Endometrial microvascular endothelial cells (primary cell): Measurements from ENCODE around the gene HARS2. TPM values are rescaled to one million over a fixed set of nuclear protein-coding genes. Genes with fewer than 3 reads are reported as not detected.
"Not testable (repeated sequence)": the region's sequence is repeated elsewhere in the genome, so short reads cannot be mapped to it uniquely, and the experiment has no call there.

Source experiments
- in situ Hi-C: cut with HindIII; loops from 2 replicates; pipeline ENCODE4 v1.10.0; 2017; ENCODE audit warnings: low sequenced_read_pairs, low pct_unique_long_range_greater_than_20kb; ENCODE audit errors: inconsistent ontology term
- total RNA-seq: library from RNA; depleted of rRNA; stranded (reverse); fragments of >200 nt; gene quantifications from one replicate; pipeline ENCODE4 v1.2.3, GENCODE V29; 2015; ENCODE audit errors: inconsistent ontology term

The HARS2 gene
- total RNA-seq = 26.4 TPM

GRCh38 chr5:140690941-140691924 lies at the start of gene HARS2, which contains the start of gene HARS1:
Gene HARS2 (plus strand): TSS chr5:140691455. CDS start chr5:140691649, 194 bp downstream.
Gene HARS1 (minus strand): TSS chr5:140691370. CDS start chr5:140691304, 66 bp downstream.
- in situ Hi-C loops = no loop called here

- in situ Hi-C loops = no loop called here
Measured at GRCh38 chr5:140641716-140642115, 49.5 kb upstream of the HARS2 start.

- in situ Hi-C loops = no loop called here
Measured at GRCh38 chr5:140642718-140643117, 48.5 kb upstream of the HARS2 start.

GRCh38 chr5:140647042-140647419 lies 44.2 kb upstream of the HARS2 start:
- in situ Hi-C loops = no loop called here

- in situ Hi-C loops = no loop called here
Measured at GRCh38 chr5:140658870-140659269, 32.4 kb upstream of the HARS2 start.

- in situ Hi-C loops = not testable (repeated sequence)
Measured at GRCh38 chr5:140660371-140660770, 30.9 kb upstream of the HARS2 start.

- in situ Hi-C loops = no loop called here
Measured at GRCh38 chr5:140664030-140664358, 27.3 kb upstream of the HARS2 start.

GRCh38 chr5:140664359-140665119 lies 26.7 kb upstream of the HARS2 start, which contains the start of gene WDR55:
Gene WDR55 (plus strand): TSS chr5:140664904. CDS start chr5:140664913, 9 bp downstream.
- in situ Hi-C loops = no loop called here

- in situ Hi-C loops = not testable (repeated sequence)
Measured at GRCh38 chr5:140671035-140671434, 20.2 kb upstream of the HARS2 start.

GRCh38 chr5:140671472-140672125 lies 19.7 kb upstream of the HARS2 start:
- in situ Hi-C loops = no loop called here

GRCh38 chr5:140672455-140673186 lies 18.6 kb upstream of the HARS2 start:
- in situ Hi-C loops = no loop called here

- in situ Hi-C loops = no loop called here
Measured at GRCh38 chr5:140673187-140673976, 17.9 kb upstream of the HARS2 start, which contains the start of gene DND1. Gene DND1 (minus strand): TSS chr5:140673576. CDS start chr5:140673542, 34 bp downstream.

GRCh38 chr5:140674211-140674610 lies 17.0 kb upstream of the HARS2 start:
- in situ Hi-C loops = no loop called here

GRCh38 chr5:140674629-140675028 lies 16.6 kb upstream of the HARS2 start:
- in situ Hi-C loops = no loop called here

GRCh38 chr5:140677947-140678346 lies 13.3 kb upstream of the HARS2 start:
- in situ Hi-C loops = no loop called here

GRCh38 chr5:140678993-140679392 lies 12.3 kb upstream of the HARS2 start:
- in situ Hi-C loops = no loop called here

- in situ Hi-C loops = no loop called here
Measured at GRCh38 chr5:140690376-140690932, 801 bp upstream of the HARS2 start.
